GM12872 (cell line): ENCODE data around the gene MAGEB17.

Experiments
- CTCF ChIP-seq: IDR thresholded peaks from 3 replicates; pipeline ENCODE4 v1.5.1; 2011; ENCODE audit warnings: low read depth, mild to moderate bottlenecking, low read length, moderate library complexity; ENCODE audit not compliant: insufficient read depth

Gene MAGEB17

GRCh38 chrX:16156692-16157331 lies 10.5 kb upstream of the MAGEB17 start:
- TF ChIP-seq CTCF = no peak

- TF ChIP-seq CTCF = no peak
Measured at GRCh38 chrX:16160729-16161128, 6.6 kb upstream of the MAGEB17 start.

GRCh38 chrX:16162391-16162790 lies 4.9 kb upstream of the MAGEB17 start:
- no peak for TF ChIP-seq CTCF

- TF ChIP-seq CTCF = no peak
Measured at GRCh38 chrX:16164748-16165147, 2.5 kb upstream of the MAGEB17 start.

- TF ChIP-seq CTCF = no peak
Measured at GRCh38 chrX:16171039-16171438, 3.8 kb downstream of the MAGEB17 start.

- TF ChIP-seq CTCF = no peak
Measured at GRCh38 chrX:16171944-16172343, 4.7 kb downstream of the MAGEB17 start.

GRCh38 chrX:16172391-16172790 lies 5.1 kb downstream of the MAGEB17 start:
- TF ChIP-seq CTCF = no peak
